ENCODE data around the gene DAB2IP.

- no peak for TF ChIP-seq CTCF (IDR thresholded peaks at IDR 0.05; ENCODE audit: borderline replicate concordance, extremely low read depth, low read length, poor library complexity, severe bottlenecking)
- no peak for TF ChIP-seq EZH2 (IDR thresholded peaks at IDR 0.05; ENCODE audit: borderline replicate concordance, low read depth, low read length, severe bottlenecking)
Observed at GRCh38 chr9:121654499-121655140, 3.2 kb downstream of the DAB2IP start.

Measured in DND-41 (cell line).